IMR-90 (cell line): ENCODE results near the gene CAPN9. TPM values are rescaled to one million over a fixed set of nuclear protein-coding genes. Genes with fewer than 3 reads are reported as not detected.

Experiments
- ATAC-seq: fragments of 200-7000 bp; cut with Tn5 transposase; 2 replicates; pipeline ENCODE4 v1.9.1; 2020; ENCODE audit warnings: low read depth, mild to moderate bottlenecking, moderate library complexity
- BruUV-seq: library from RNA; stranded (reverse); fragments of 400-500 nt; replicated peaks from 2 replicates; lab custom pipeline; 2021; lab: Mats Ljungman, UMichigan
- CTCF ChIA-PET: fragments of 300-600 bp; formaldehyde crosslinking; extraction: SDS; loops from one replicate; lab custom pipeline; 2021; ENCODE audit warnings: antibody characterized with exemption; lab: Yijun Ruan, JAX
- POLR2A ChIA-PET: fragments of 300-600 bp; sonication (Branson Sonifier 250); formaldehyde crosslinking; loops from one replicate; lab custom pipeline; 2022; ENCODE audit warnings: antibody characterized with exemption; ENCODE audit not compliant: unreplicated experiment; lab: Charles Lee
- DNase-seq: peaks from one replicate; pipeline ENCODE4 v3.0.0; 2013
- H2AFZ ChIP-seq: replicated peaks from 2 replicates; pipeline ENCODE3; 2013; ENCODE audit warnings: low read length, mild to moderate bottlenecking; ENCODE audit not compliant: poor library complexity
- H2AK5ac ChIP-seq: 2 replicates; pipeline ENCODE4 v1.6.1; 2013; ENCODE audit warnings: low read depth, low read length, inconsistent platforms
- H2AK9ac ChIP-seq: replicated peaks from 2 replicates; pipeline ENCODE3; 2013; ENCODE audit warnings: mild to moderate bottlenecking, low read depth, low read length, moderate library complexity; ENCODE audit not compliant: poor library complexity
- H2BK120ac ChIP-seq: 2 replicates; pipeline ENCODE4 v1.6.1; 2013; ENCODE audit warnings: low read depth, low read length, inconsistent platforms
- H2BK15ac ChIP-seq: 3 replicates; pipeline ENCODE4 v1.6.1; 2013; ENCODE audit warnings: low read depth, low read length, inconsistent platforms
- H2BK20ac ChIP-seq: 2 replicates; pipeline ENCODE4 v1.6.1; 2013; ENCODE audit warnings: low read depth, mild to moderate bottlenecking, inconsistent platforms, low read length, moderate library complexity
- H2BK5ac ChIP-seq: 2 replicates; pipeline ENCODE4 v1.6.1; 2013; ENCODE audit warnings: mild to moderate bottlenecking, low read depth, low read length, inconsistent platforms; ENCODE audit not compliant: poor library complexity, severe bottlenecking
- H3K14ac ChIP-seq: replicated peaks from 2 replicates; pipeline ENCODE4 v1.6.1; 2013; ENCODE audit warnings: low read depth, low read length, inconsistent platforms
- H3K18ac ChIP-seq: 2 replicates; pipeline ENCODE4 v1.6.1; 2013; ENCODE audit warnings: low read depth, low read length, control low read depth
- H3K23ac ChIP-seq: 2 replicates; pipeline ENCODE4 v1.6.1; 2013; ENCODE audit warnings: low read depth, low read length, inconsistent platforms
- H3K27ac ChIP-seq: 2 replicates; pipeline ENCODE4 v1.5.1; 2013; ENCODE audit warnings: mild to moderate bottlenecking, control low read depth, low read length; ENCODE audit not compliant: insufficient read depth
- H3K27me3 ChIP-seq: 2 replicates; pipeline ENCODE4 v1.6.1; 2013; ENCODE audit warnings: low read length; ENCODE audit not compliant: control insufficient read depth, insufficient read depth
- H3K36me3 ChIP-seq: 2 replicates; pipeline ENCODE4 v1.6.1; 2013; ENCODE audit warnings: low read length, mixed read lengths; ENCODE audit not compliant: control insufficient read depth, insufficient read depth
- H3K4ac ChIP-seq: 2 replicates; pipeline ENCODE4 v1.6.1; 2013; ENCODE audit warnings: low read depth, low read length, inconsistent platforms
- H3K4me1 ChIP-seq: 2 replicates; pipeline ENCODE4 v1.6.1; 2013; ENCODE audit warnings: low read length, mixed read lengths; ENCODE audit not compliant: control insufficient read depth, insufficient read depth
- H3K4me2 ChIP-seq: 2 replicates; pipeline ENCODE4 v1.6.1; 2013; ENCODE audit warnings: low read depth, mild to moderate bottlenecking, control low read depth, low read length, moderate library complexity
- H3K4me3 ChIP-seq: 2 replicates; pipeline ENCODE4 v1.5.1; 2013; ENCODE audit warnings: low read depth, mild to moderate bottlenecking, control low read depth, low read length, moderate library complexity; ENCODE audit not compliant: insufficient read depth
- H3K56ac ChIP-seq: 2 replicates; pipeline ENCODE4 v1.6.1; 2013; ENCODE audit warnings: low read length, inconsistent platforms; ENCODE audit not compliant: insufficient read depth; ENCODE audit errors: extremely low read depth
- H3K79me1 ChIP-seq, 2 experiments: 2 replicates each; pipeline ENCODE4 v1.6.1; 2013; ENCODE audit warnings: low read length in 2 of 2, inconsistent platforms in 1 of 2, low read depth in 1 of 2
- H3K9ac ChIP-seq: 2 replicates; pipeline ENCODE4 v1.6.1; 2013; ENCODE audit warnings: low read depth, low read length, control low read depth
- H3K9me1 ChIP-seq: 2 replicates; pipeline ENCODE4 v1.6.1; 2013; ENCODE audit warnings: low read length, inconsistent platforms; ENCODE audit not compliant: insufficient read depth
- H3K9me3 ChIP-seq: 2 replicates; pipeline ENCODE4 v1.6.1; 2013; ENCODE audit warnings: low read length; ENCODE audit not compliant: control insufficient read depth, insufficient read depth
- H4K20me1 ChIP-seq: 2 replicates; pipeline ENCODE4 v1.6.1; 2013; ENCODE audit warnings: low read length, inconsistent platforms; ENCODE audit not compliant: insufficient read depth
- H4K5ac ChIP-seq: 2 replicates; pipeline ENCODE4 v1.6.1; 2013; ENCODE audit warnings: mild to moderate bottlenecking, low read depth, low read length, control low read depth
- H4K8ac ChIP-seq, 2 experiments: 2 replicates each; pipeline ENCODE4 v1.6.1; 2013; ENCODE audit warnings: low read depth in 2 of 2, low read length in 2 of 2, control low read depth in 1 of 2, inconsistent platforms in 1 of 2
- H4K91ac ChIP-seq: 2 replicates; pipeline ENCODE4 v1.6.1; 2013; ENCODE audit warnings: low read depth, low read length, inconsistent platforms; ENCODE audit not compliant: insufficient read depth
- ELK1 ChIP-seq: fragments of 150-350 bp; IDR thresholded peaks from 2 replicates; pipeline ENCODE4 v1.6.1; 2016; ENCODE audit warnings: low read depth, mild to moderate bottlenecking, low read length, moderate library complexity, borderline replicate concordance
- MAZ ChIP-seq: IDR thresholded peaks from 2 replicates; pipeline ENCODE4 v1.6.1; 2012; ENCODE audit warnings: low read depth, mild to moderate bottlenecking, low read length, improper control_type of control experiment, moderate library complexity, borderline replicate concordance
- RCOR1 ChIP-seq: IDR thresholded peaks from 2 replicates; pipeline ENCODE4 v1.6.1; 2012; ENCODE audit warnings: mild to moderate bottlenecking, low read length, improper control_type of control experiment; ENCODE audit not compliant: insufficient replicate concordance
- RFX5 ChIP-seq: IDR thresholded peaks from 2 replicates; pipeline ENCODE4 v1.8.0; 2012; ENCODE audit warnings: low read depth, mild to moderate bottlenecking, low read length, moderate library complexity
- SMC3 ChIP-seq: fragments of 150-350 bp; IDR thresholded peaks from 2 replicates; pipeline ENCODE4 v1.6.1; 2016; ENCODE audit warnings: low read depth, mild to moderate bottlenecking, antibody characterized with exemption, low read length, moderate library complexity
- WGBS, 2 experiments: methylation state at CpG; one replicate each; pipeline versions ENCODE4 v1.1.5 to v1.1.7; 2013; ENCODE audit warnings: missing lambda C conversion rate in 2 of 2; ENCODE audit not compliant: insufficient read length in 1 of 2; ENCODE audit errors: extremely low coverage in 2 of 2; 5-methylcytosine and 5-hydroxymethylcytosine counted together
- dilution Hi-C: fragments of 300-500 bp; cut with HindIII; formaldehyde crosslinking; loops from one replicate; pipeline ENCODE4 v1.14.3; 2018; ENCODE audit warnings: low sequenced_read_pairs; ENCODE audit not compliant: unreplicated experiment
- in situ Hi-C: fragments of 300-500 bp; cut with MboI; formaldehyde crosslinking; loops from 3 replicates; pipeline ENCODE4 v1.14.3; 2019; ENCODE audit warnings: low sequenced_read_pairs, inconsistent platforms, mixed read lengths
- intact Hi-C: fragments of 100-400 bp; cut with micrococcal nuclease; formaldehyde crosslinking; loops from 2 replicates; pipeline ENCODE4 v1.10.0; 2022
- polyA plus RNA-seq, 3 experiments: library from polyadenylated mRNA; depleted of rRNA; stranded (reverse); fragments of >200 nt; gene quantifications; 2 replicates each; pipeline ENCODE4 v1.2.3, GENCODE V29; 2012; ENCODE audit warnings: low replicate concordance in 1 of 3
- total RNA-seq: library from RNA; depleted of rRNA; stranded (reverse); fragments of >200 nt; gene quantifications from 2 replicates; pipeline ENCODE4 v1.2.3, GENCODE V29; 2012

CAPN9 gene
- total and polyA plus RNA-seq, 2 of the 4 experiments (the other 2 are of a cell fraction), result not detected

GRCh38 chr1:230791986-230792564, 44.9 kb downstream of the CAPN9 start:
- no peak overlapping the region for H3K27ac ChIP-seq
- TF ChIP-seq RFX5 (no peak), RCOR1 (no peak), MAZ (no peak), SMC3 (no peak), ELK1 (no peak)
- no peak overlapping the region for H2BK20ac ChIP-seq
- no peak overlapping the region for H3K56ac ChIP-seq
- H3K23ac ChIP-seq, result no peak overlapping the region
- no peak overlapping the region for H4K5ac ChIP-seq
- H3K27me3 ChIP-seq, result no peaks in the 10 kb centered on the region; the same call in none of the 2 replicates
- H2BK120ac ChIP-seq, result no peak overlapping the region
- H3K18ac ChIP-seq, result no peak overlapping the region
- 80% methylated on average over 1 of the region's 5 CpGs; no CpG with 5 or more reads in 1 of the 2 experiments for WGBS, 2 experiments
- intact Hi-C loops (loop anchor here (5.0 kb wide), 1 partner anchor 150 kb away; the partner anchor contains the start of gene COG2), dilution Hi-C loops (no loop called here), in situ Hi-C loops (no loop called here)
- no peak overlapping the region for H2BK5ac ChIP-seq
- H3K4ac ChIP-seq, result no peak overlapping the region
- no TSS peak for BruUV-seq
- no peak overlapping the region for H3K4me3 ChIP-seq
- H4K8ac ChIP-seq, result no peak overlapping the region
- H2AK9ac ChIP-seq, result no peak overlapping the region
- H3K14ac ChIP-seq, result no peak overlapping the region
- H3K36me3 ChIP-seq, result no peaks in the 10 kb centered on the region
- H2AFZ ChIP-seq, result no peak overlapping the region
- no peaks in the 10 kb centered on the region for H3K4me1 ChIP-seq
- H3K4me2 ChIP-seq, result no peak overlapping the region
- no peaks in the 10 kb centered on the region for H3K9me1 ChIP-seq
- ATAC-seq, result no peak
- H4K20me1 ChIP-seq, result no peaks in the 10 kb centered on the region; the same call in 1 of the 2 replicates
- H3K9me3 ChIP-seq, result no peaks in the 10 kb centered on the region
- POLR2A ChIA-PET, result no interaction called here
- H4K91ac ChIP-seq, result no peak overlapping the region
- H2BK15ac ChIP-seq, result no peak overlapping the region
- no peak overlapping the region for H3K9ac ChIP-seq
- no peak overlapping the region for H2AK5ac ChIP-seq
- no peaks in the 10 kb centered on the region for H3K79me1 ChIP-seq
- CTCF ChIA-PET, result no interaction called here
- DNase-seq, result no peak
